WTC11 (cell line): ENCODE data around the gene PREX1. TPM values are rescaled to one million over a fixed set of nuclear protein-coding genes. Genes with fewer than 3 reads are reported as not detected.

Experiments
- ATAC-seq: fragments of 200-7000 bp; cut with Tn5 transposase; 2 replicates; pipeline ENCODE4 v1.10.0; 2021; ENCODE audit warnings: mild to moderate bottlenecking, moderate library complexity
- CTCF ChIA-PET: fragments of 300-600 bp; sonication (Branson Sonifier 250); formaldehyde crosslinking; loops from one replicate; lab custom pipeline; 2021; ENCODE audit warnings: antibody characterized with exemption; lab: Charles Lee
- POLR2A ChIA-PET: fragments of 350-600 bp; sonication (Branson Sonifier 250); formaldehyde crosslinking; loops from one replicate; lab custom pipeline; 2021; ENCODE audit warnings: antibody characterized with exemption; lab: Charles Lee
- DNase-seq: peaks from one replicate; pipeline ENCODE4 v3.0.0; 2021; ENCODE audit warnings: low spot score
- H3K27ac Mint-ChIP-seq: 2 replicates; pipeline ENCODE4 v1.8.0; 2021; ENCODE audit warnings: mixed read lengths
- H3K27me3 Mint-ChIP-seq: 2 replicates; pipeline ENCODE4 v1.8.0; 2021; ENCODE audit warnings: low read depth, mild to moderate bottlenecking, moderate library complexity, mixed read lengths
- H3K36me3 Mint-ChIP-seq: 2 replicates; pipeline ENCODE4 v1.8.0; 2021; ENCODE audit warnings: mixed read lengths
- H3K4me1 Mint-ChIP-seq: 2 replicates; pipeline ENCODE4 v1.8.0; 2022; ENCODE audit warnings: mixed read lengths
- H3K4me3 Mint-ChIP-seq: 2 replicates; pipeline ENCODE4 v1.8.0; 2021; ENCODE audit warnings: mild to moderate bottlenecking, moderate library complexity, mixed read lengths
- H3K9me3 Mint-ChIP-seq: 2 replicates; pipeline ENCODE4 v1.8.0; 2021; ENCODE audit warnings: mixed read lengths
- ATF1 ChIP-seq: sonication (generic); formaldehyde crosslinking; IDR thresholded peaks from 2 replicates; pipeline ENCODE4 v1.8.1; 2023; ENCODE audit warnings: mild to moderate bottlenecking, moderate library complexity, missing genetic modification reagents
- ATF2 ChIP-seq: sonication (generic); formaldehyde crosslinking; IDR thresholded peaks from 2 replicates; pipeline ENCODE4 v1.8.1; 2022; ENCODE audit warnings: low read depth, missing genetic modification reagents, borderline replicate concordance
- ATF6 ChIP-seq: sonication (generic); formaldehyde crosslinking; IDR thresholded peaks from 2 replicates; pipeline ENCODE4 v1.8.1; 2023; ENCODE audit warnings: mild to moderate bottlenecking, missing genetic modification reagents
- E2F4 ChIP-seq: sonication (generic); formaldehyde crosslinking; IDR thresholded peaks from 2 replicates; pipeline ENCODE4 v1.8.1; 2022; ENCODE audit warnings: low read depth, mild to moderate bottlenecking, moderate library complexity, missing genetic modification reagents, borderline replicate concordance
- ETV6 ChIP-seq: sonication (generic); formaldehyde crosslinking; IDR thresholded peaks from 2 replicates; pipeline ENCODE4 v1.8.1; 2022; ENCODE audit warnings: mild to moderate bottlenecking, missing genetic modification reagents
- FOXP1 ChIP-seq: sonication (generic); formaldehyde crosslinking; IDR thresholded peaks from 2 replicates; pipeline ENCODE4 v1.8.0; 2022; ENCODE audit warnings: missing genetic modification reagents, mild to moderate bottlenecking, moderate library complexity, borderline replicate concordance
- HMGA2 ChIP-seq: fragments of 250-450 bp; sonication (Bioruptor Pico); IDR thresholded peaks from 2 replicates; pipeline ENCODE4 v1.4.0; 2021; ENCODE audit warnings: mild to moderate bottlenecking, moderate library complexity
- JUN ChIP-seq: sonication (generic); formaldehyde crosslinking; IDR thresholded peaks from 2 replicates; pipeline ENCODE4 v1.8.0; 2023; ENCODE audit warnings: mild to moderate bottlenecking, missing genetic modification reagents
- NR2C2 ChIP-seq: sonication (generic); formaldehyde crosslinking; IDR thresholded peaks from 2 replicates; pipeline ENCODE4 v1.8.0; 2022; ENCODE audit warnings: mild to moderate bottlenecking, missing genetic modification reagents
- SOX15 ChIP-seq: fragments of 250-450 bp; sonication (Bioruptor Pico); IDR thresholded peaks from 2 replicates; pipeline ENCODE4 v1.9.0; 2021; ENCODE audit warnings: mild to moderate bottlenecking
- USF2 ChIP-seq: sonication (generic); formaldehyde crosslinking; IDR thresholded peaks from 2 replicates; pipeline ENCODE4 v1.8.1; 2023; ENCODE audit warnings: mild to moderate bottlenecking, missing genetic modification reagents, moderate library complexity
- ZBTB43 ChIP-seq: sonication (generic); formaldehyde crosslinking; IDR thresholded peaks from 2 replicates; pipeline ENCODE4 v1.8.1; 2023; ENCODE audit warnings: mild to moderate bottlenecking, missing genetic modification reagents
- ZNF263 ChIP-seq: sonication (generic); formaldehyde crosslinking; IDR thresholded peaks from 2 replicates; pipeline ENCODE4 v1.8.1; 2022; ENCODE audit warnings: low read depth, mild to moderate bottlenecking, moderate library complexity, missing genetic modification reagents
- ZNF532 ChIP-seq: fragments of 250-450 bp; sonication (Bioruptor Pico); IDR thresholded peaks from 2 replicates; pipeline ENCODE4 v1.9.0; 2021; ENCODE audit warnings: mild to moderate bottlenecking, borderline replicate concordance
- total RNA-seq: library from RNA; stranded (reverse); gene quantifications from 3 replicates; pipeline ENCODE4 v1.2.3, GENCODE V29; 2021

PREX1 gene
- total RNA-seq, 1 experiment from 2014 or later, result 17.3 TPM

GRCh38 chr20:48766961-48767960, 60.5 kb downstream of the PREX1 start (continued):
- TF ChIP-seq ZNF532 (CRISPR knock-in tag) (no peak), E2F4 (CRISPR knock-in tag) (no peak), ATF2 (CRISPR knock-in tag) (no peak), ZNF263 (CRISPR knock-in tag) (no peak), FOXP1 (no peak)
- TF ChIP-seq, all 79 proteins: peak for 0

- peaks cover 3% of the 10 kb centered on the region for H3K27me3 Mint-ChIP-seq
- no peak for ATAC-seq
- H3K36me3 Mint-ChIP-seq, result peaks cover 14% of the 10 kb centered on the region
- peaks cover 29% of the 10 kb centered on the region for H3K4me1 Mint-ChIP-seq
- ChIA-PET CTCF (no interaction called here), POLR2A (no interaction called here)
- H3K4me3 Mint-ChIP-seq, result no peak overlapping the region
- no peak overlapping the region for H3K27ac Mint-ChIP-seq
- peaks cover 25% of the 10 kb centered on the region for H3K9me3 Mint-ChIP-seq
- DNase-seq, result no peak
- no peak for TF ChIP-seq JUN
- TF ChIP-seq HMGA2 (CRISPR knock-in tag), result no peak
- no peak for TF ChIP-seq ATF6 (CRISPR knock-in tag)
- no peak for TF ChIP-seq NR2C2
- no peak for TF ChIP-seq USF2
Observed at GRCh38 chr20:48766205-48766604, 61.6 kb downstream of the PREX1 start.

- Mint-ChIP-seq H3K4me1 (peaks cover 26% of the 10 kb centered on the region), H3K9me3 (peaks cover 25% of the 10 kb centered on the region), H3K27ac (no peak overlapping the region), H3K27me3 (peaks cover 3% of the 10 kb centered on the region), H3K36me3 (peaks cover 14% of the 10 kb centered on the region), H3K4me3 (no peak overlapping the region)
- no peak for DNase-seq
- CTCF ChIA-PET, result no interaction called here
- POLR2A ChIA-PET, result no interaction called here
- no peak for ATAC-seq
- TF ChIP-seq SOX15 (CRISPR knock-in tag) (no peak), E2F4 (CRISPR knock-in tag) (no peak), ZBTB43 (CRISPR knock-in tag) (no peak), ATF6 (CRISPR knock-in tag) (no peak), ATF1 (CRISPR knock-in tag) (no peak), ETV6 (CRISPR knock-in tag) (no peak), ATF2 (CRISPR knock-in tag) (no peak)
Observed at GRCh38 chr20:48765359-48765758, 62.4 kb downstream of the PREX1 start.
